Measurements from ENCODE around the gene TOPAZ1. TPM values are rescaled to one million over a fixed set of nuclear protein-coding genes. Genes with fewer than 3 reads are reported as not detected.

The TOPAZ1 gene
- total RNA-seq, 1 donor from 2014 or later = not detected

DNA sequence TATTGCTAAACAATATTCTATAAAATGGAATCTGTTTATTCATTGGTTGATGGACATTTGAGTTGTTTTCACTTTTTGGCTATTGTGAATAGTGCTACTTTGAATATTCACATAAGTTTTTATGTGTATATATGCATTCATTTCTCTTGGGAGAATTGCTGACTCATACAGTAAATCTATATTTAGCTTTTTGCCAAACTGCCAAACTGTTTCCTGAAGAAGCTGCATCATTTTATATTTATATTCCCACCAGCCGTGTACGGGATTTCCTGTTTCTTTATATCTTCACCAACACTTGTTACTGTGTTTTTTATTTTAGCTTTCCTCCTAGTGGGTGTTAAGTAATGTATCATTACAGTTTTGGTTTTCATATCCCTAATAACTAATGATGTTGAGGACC, 84.3 kb downstream of the TOPAZ1 start:
- H3K27me3 ChIP-seq (ENCODE audit: insufficient read depth, low read length) = peaks cover 5% of the 10 kb centered on the region
- Mint-ChIP-seq H3K27me3 (ENCODE audit: low read depth, unreplicated experiment) (no peaks in the 10 kb centered on the region), H3K4me1 (ENCODE audit: low read depth, unreplicated experiment) (peaks cover 2% of the 10 kb centered on the region), H3K9me3 (ENCODE audit: unreplicated experiment) (no peaks in the 10 kb centered on the region), H3K27ac (ENCODE audit: unreplicated experiment) (no peak overlapping the region), H3K4me3 (ENCODE audit: unreplicated experiment) (no peak overlapping the region), H3K36me3 (ENCODE audit: low read depth, unreplicated experiment) (no peaks in the 10 kb centered on the region)
- DNase-seq (ENCODE audit: low read depth) (peak; percentile 7), FAIRE-seq (no peak)
- no peak overlapping the region for H2AFZ ChIP-seq (ENCODE audit: low read depth, low read length)
- H3K4me2 ChIP-seq (ENCODE audit: low read length) = no peak overlapping the region
- no peaks in the 10 kb centered on the region for H3K36me3 ChIP-seq (ENCODE audit: insufficient read depth, low read length)
- H3K4me3 ChIP-seq (ENCODE audit: insufficient read depth, low read depth, low read length) = no peak overlapping the region
- H3K9ac ChIP-seq (ENCODE audit: low read length) = no peak overlapping the region
- no peaks in the 10 kb centered on the region for H3K79me2 ChIP-seq (ENCODE audit: insufficient read depth, low read length)
- TF ChIP-seq EZH2 (IDR thresholded peaks at IDR 0.05; ENCODE audit: insufficient read depth, low read length) = no peak
- TF ChIP-seq, protein P1, sequence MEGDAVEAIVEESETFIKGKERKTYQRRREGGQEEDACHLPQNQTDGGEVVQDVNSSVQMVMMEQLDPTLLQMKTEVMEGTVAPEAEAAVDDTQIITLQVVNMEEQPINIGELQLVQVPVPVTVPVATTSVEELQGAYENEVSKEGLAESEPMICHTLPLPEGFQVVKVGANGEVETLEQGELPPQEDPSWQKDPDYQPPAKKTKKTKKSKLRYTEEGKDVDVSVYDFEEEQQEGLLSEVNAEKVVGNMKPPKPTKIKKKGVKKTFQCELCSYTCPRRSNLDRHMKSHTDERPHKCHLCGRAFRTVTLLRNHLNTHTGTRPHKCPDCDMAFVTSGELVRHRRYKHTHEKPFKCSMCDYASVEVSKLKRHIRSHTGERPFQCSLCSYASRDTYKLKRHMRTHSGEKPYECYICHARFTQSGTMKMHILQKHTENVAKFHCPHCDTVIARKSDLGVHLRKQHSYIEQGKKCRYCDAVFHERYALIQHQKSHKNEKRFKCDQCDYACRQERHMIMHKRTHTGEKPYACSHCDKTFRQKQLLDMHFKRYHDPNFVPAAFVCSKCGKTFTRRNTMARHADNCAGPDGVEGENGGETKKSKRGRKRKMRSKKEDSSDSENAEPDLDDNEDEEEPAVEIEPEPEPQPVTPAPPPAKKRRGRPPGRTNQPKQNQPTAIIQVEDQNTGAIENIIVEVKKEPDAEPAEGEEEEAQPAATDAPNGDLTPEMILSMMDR (IDR thresholded peaks at IDR 0.05; ENCODE audit: insufficient read depth, low read depth, low read length) = no peak
- no peaks in the 10 kb centered on the region for H3K9me3 ChIP-seq (ENCODE audit: insufficient read depth, low read depth, low read length)
- no peaks in the 10 kb centered on the region for H4K20me1 ChIP-seq (ENCODE audit: insufficient read depth, low read length)
- H3K4me1 ChIP-seq (ENCODE audit: insufficient read depth, low read length) = no peaks in the 10 kb centered on the region
- H3K27ac ChIP-seq (ENCODE audit: low read depth, low read length) = no peak overlapping the region

DNA sequence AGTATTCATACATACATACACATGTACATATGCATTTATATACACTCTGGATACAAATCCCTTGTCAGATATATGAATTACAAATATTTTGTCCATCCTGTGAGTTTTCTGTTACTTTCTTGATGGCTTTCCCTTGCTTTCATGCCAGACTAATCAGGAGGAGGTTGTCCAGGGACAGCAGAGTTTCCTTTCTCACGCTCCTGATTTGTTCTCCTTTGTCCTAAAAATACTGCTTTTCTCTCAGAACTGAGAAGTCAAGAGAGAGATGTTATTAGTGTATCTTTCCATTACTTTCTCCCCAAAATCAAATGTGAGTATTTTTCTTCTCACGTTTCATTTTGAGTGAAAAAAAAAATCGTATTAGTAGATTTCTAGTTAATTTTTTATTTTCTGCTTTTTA, 84.8 kb downstream of the TOPAZ1 start:
- Mint-ChIP-seq H3K4me3 (ENCODE audit: unreplicated experiment) (no peak overlapping the region), H3K27me3 (ENCODE audit: low read depth, unreplicated experiment) (no peaks in the 10 kb centered on the region), H3K36me3 (ENCODE audit: low read depth, unreplicated experiment) (no peaks in the 10 kb centered on the region), H3K9me3 (ENCODE audit: unreplicated experiment) (no peaks in the 10 kb centered on the region), H3K27ac (ENCODE audit: unreplicated experiment) (no peak overlapping the region), H3K4me1 (ENCODE audit: low read depth, unreplicated experiment) (peaks cover 2% of the 10 kb centered on the region)
- H3K27me3 ChIP-seq (ENCODE audit: insufficient read depth, low read length) = peaks cover 5% of the 10 kb centered on the region
- H3K79me2 ChIP-seq (ENCODE audit: insufficient read depth, low read length) = no peaks in the 10 kb centered on the region
- H3K4me3 ChIP-seq (ENCODE audit: insufficient read depth, low read depth, low read length) = no peak overlapping the region
- TF ChIP-seq, protein P1 (IDR thresholded peaks at IDR 0.05; ENCODE audit: insufficient read depth, low read depth, low read length) = no peak
- TF ChIP-seq EZH2 (IDR thresholded peaks at IDR 0.05; ENCODE audit: insufficient read depth, low read length) = no peak
- no peak for DNase-seq (ENCODE audit: low read depth)
- H3K4me2 ChIP-seq (ENCODE audit: low read length) = no peak overlapping the region
- no peak overlapping the region for H3K27ac ChIP-seq (ENCODE audit: low read depth, low read length)
- H3K9ac ChIP-seq (ENCODE audit: low read length) = no peak overlapping the region
- no peaks in the 10 kb centered on the region for H3K9me3 ChIP-seq (ENCODE audit: insufficient read depth, low read depth, low read length)
- no peaks in the 10 kb centered on the region for H4K20me1 ChIP-seq (ENCODE audit: insufficient read depth, low read length)
- H2AFZ ChIP-seq (ENCODE audit: low read depth, low read length) = no peak overlapping the region
- H3K36me3 ChIP-seq (ENCODE audit: insufficient read depth, low read length) = no peaks in the 10 kb centered on the region
- no peak for FAIRE-seq
- H3K4me1 ChIP-seq (ENCODE audit: insufficient read depth, low read length) = no peaks in the 10 kb centered on the region

DNA sequence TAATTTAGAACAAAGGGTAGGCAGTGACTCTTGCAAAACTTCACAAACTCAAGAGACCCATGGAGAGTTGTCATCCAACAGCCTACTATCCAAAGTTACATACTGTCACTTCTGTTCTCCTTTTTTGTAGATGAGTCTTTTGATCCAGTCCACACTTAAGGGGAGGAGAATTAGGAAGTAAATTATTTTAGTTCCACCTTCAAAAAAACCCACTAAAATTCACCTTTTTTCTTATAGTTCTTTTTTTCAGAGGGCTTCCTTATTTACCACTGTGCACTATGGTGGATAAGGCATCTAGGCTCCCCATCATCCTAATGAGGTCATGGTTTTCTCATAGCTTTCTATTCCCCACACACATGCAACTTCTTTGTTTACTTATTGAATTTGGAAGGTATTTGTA, 88.3 kb downstream of the TOPAZ1 start:
- FAIRE-seq = no peak
- TF ChIP-seq, protein P1 (IDR thresholded peaks at IDR 0.05; ENCODE audit: insufficient read depth, low read depth, low read length) = no peak
- TF ChIP-seq EZH2 (IDR thresholded peaks at IDR 0.05; ENCODE audit: insufficient read depth, low read length) = no peak
- Histone ChIP-seq H3K27ac (ENCODE audit: low read depth, low read length) (no peak overlapping the region), H3K9me3 (ENCODE audit: insufficient read depth, low read depth, low read length) (no peaks in the 10 kb centered on the region), H4K20me1 (ENCODE audit: insufficient read depth, low read length) (no peaks in the 10 kb centered on the region), H3K4me2 (ENCODE audit: low read length) (no peak overlapping the region), H3K79me2 (ENCODE audit: insufficient read depth, low read length) (no peaks in the 10 kb centered on the region), H3K9ac (ENCODE audit: low read length) (no peak overlapping the region), H3K4me3 (ENCODE audit: insufficient read depth, low read depth, low read length) (no peak overlapping the region), H3K4me1 (ENCODE audit: insufficient read depth, low read length) (no peaks in the 10 kb centered on the region), H3K36me3 (ENCODE audit: insufficient read depth, low read length) (no peaks in the 10 kb centered on the region), H3K27me3 (ENCODE audit: insufficient read depth, low read length) (peaks cover 7% of the 10 kb centered on the region), H2AFZ (ENCODE audit: low read depth, low read length) (no peak overlapping the region)
- Mint-ChIP-seq H3K9me3 (ENCODE audit: unreplicated experiment) (no peaks in the 10 kb centered on the region), H3K4me1 (ENCODE audit: low read depth, unreplicated experiment) (peaks cover 2% of the 10 kb centered on the region), H3K36me3 (ENCODE audit: low read depth, unreplicated experiment) (no peaks in the 10 kb centered on the region), H3K27me3 (ENCODE audit: low read depth, unreplicated experiment) (no peaks in the 10 kb centered on the region), H3K27ac (ENCODE audit: unreplicated experiment) (no peak overlapping the region), H3K4me3 (ENCODE audit: unreplicated experiment) (no peak overlapping the region)
- no peak for DNase-seq (ENCODE audit: low read depth)

All from astrocyte (in vitro differentiated cells and primary cell).